Brain microvascular endothelial cell (primary cell): ENCODE measurements around the gene TEX2.

ENCODE experiments used
- DNase-seq: peaks from one replicate; pipeline ENCODE4 v3.0.0-alpha.2; 2020
- H3K27ac ChIP-seq: fragments of 250-450 bp; sonication (Bioruptor Pico); 2 replicates; pipeline ENCODE4 v1.5.1; 2020; ENCODE audit warnings: mild to moderate bottlenecking, moderate library complexity
- H3K27me3 ChIP-seq: fragments of 250-450 bp; sonication (Bioruptor Pico); replicated peaks from 2 replicates; pipeline ENCODE4 v1.5.1; 2020; ENCODE audit warnings: mild to moderate bottlenecking
- H3K36me3 ChIP-seq: fragments of 250-450 bp; sonication (Bioruptor Pico); replicated peaks from 2 replicates; pipeline ENCODE4 v1.5.1; 2020; ENCODE audit warnings: mild to moderate bottlenecking
- H3K4me3 ChIP-seq: 2 replicates; pipeline ENCODE4 v1.5.1; 2011; ENCODE audit warnings: low read depth, mild to moderate bottlenecking, control low read depth, low read length, moderate library complexity
- in situ Hi-C: cut with HindIII; loops from 2 replicates; pipeline ENCODE4 v1.10.0; 2017; ENCODE audit warnings: low sequenced_read_pairs, low pct_ligation_motif_present
- TF ChIP-seq, protein P1 (sequence below): IDR thresholded peaks from 2 replicates; pipeline ENCODE4 v1.5.1; 2011; ENCODE audit warnings: low read depth, mild to moderate bottlenecking, moderate library complexity, low read length, control low read depth, inconsistent platforms; ENCODE audit errors: missing control alignments

TEX2 gene

DNA sequence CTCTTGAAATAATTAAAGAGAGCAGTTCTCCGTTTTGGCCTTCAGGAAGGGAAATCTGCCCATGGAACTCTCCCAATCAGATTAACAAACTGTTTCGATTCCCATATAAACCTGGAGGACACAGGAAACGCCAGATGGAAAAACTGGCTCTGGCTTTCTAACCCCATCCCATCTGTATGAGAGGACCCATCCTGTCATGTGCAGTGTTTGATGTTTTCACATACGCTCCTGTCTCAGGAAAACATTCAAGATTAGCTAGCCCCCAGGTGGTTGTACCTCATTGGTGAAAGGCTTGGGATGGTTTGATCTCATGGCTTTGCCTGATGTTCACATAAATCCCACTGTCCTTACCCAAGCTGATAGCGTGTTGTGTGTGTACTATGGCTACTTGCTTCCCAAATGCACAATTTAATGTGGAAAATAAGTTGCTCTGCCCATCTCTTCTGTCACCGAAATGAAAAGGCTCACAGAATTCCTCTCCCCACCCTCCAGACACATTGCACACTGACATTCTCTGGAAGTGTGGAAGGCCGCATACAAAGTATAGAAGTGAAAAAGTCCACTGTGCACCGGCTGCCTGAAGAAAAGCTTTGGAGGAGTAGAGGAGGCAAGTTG, 114.9 kb downstream of the TEX2 start:
- Histone ChIP-seq H3K27ac (no peak overlapping the region), H3K36me3 (peaks cover 5% of the 10 kb centered on the region), H3K4me3 (no peak overlapping the region), H3K27me3 (no peaks in the 10 kb centered on the region)
- no peak for DNase-seq
- TF ChIP-seq, protein P1, sequence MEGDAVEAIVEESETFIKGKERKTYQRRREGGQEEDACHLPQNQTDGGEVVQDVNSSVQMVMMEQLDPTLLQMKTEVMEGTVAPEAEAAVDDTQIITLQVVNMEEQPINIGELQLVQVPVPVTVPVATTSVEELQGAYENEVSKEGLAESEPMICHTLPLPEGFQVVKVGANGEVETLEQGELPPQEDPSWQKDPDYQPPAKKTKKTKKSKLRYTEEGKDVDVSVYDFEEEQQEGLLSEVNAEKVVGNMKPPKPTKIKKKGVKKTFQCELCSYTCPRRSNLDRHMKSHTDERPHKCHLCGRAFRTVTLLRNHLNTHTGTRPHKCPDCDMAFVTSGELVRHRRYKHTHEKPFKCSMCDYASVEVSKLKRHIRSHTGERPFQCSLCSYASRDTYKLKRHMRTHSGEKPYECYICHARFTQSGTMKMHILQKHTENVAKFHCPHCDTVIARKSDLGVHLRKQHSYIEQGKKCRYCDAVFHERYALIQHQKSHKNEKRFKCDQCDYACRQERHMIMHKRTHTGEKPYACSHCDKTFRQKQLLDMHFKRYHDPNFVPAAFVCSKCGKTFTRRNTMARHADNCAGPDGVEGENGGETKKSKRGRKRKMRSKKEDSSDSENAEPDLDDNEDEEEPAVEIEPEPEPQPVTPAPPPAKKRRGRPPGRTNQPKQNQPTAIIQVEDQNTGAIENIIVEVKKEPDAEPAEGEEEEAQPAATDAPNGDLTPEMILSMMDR = no peak
- in situ Hi-C loops = no loop called here

DNA sequence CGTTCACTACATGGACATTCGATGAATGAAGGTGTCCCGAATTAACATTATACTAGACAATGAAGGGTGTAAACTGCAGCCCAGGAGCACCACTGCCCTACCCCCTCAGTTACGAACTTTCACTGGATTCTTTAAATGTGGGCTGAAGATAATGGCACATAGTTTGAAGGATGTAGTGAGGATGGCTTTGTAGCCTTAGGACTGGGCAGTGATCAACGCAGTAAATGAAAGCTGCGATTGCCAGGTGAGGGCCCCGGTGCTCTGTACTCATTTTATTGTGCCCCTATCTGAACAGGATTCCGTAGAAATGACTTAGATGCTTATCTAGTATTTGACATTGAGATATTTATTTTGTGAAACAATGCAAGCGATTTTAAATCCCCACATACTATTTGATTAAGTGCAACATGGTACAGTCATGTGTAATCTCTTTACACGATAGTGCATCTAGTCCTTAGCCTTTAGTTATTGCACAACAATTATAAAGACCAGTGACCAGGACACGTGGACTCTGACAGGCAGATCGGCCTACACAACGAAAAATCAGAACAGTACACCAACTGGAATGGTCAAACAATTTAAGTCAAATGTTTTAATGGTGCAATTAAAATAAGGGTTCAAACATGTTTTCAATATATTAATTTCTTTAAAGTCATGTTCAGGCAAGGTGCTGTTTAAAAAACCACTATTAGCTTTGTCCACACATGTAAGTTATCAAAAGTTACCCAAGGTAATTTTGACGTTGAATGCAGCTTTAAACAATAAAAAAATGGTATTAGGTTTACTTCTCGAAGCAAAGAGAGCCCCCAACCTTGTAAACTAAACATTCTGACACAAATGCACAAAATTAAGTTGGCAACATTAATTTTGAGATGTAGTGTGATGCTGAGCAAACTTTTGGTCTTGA, 115.7 kb downstream of the TEX2 start:
- H3K27ac ChIP-seq = no peak overlapping the region
- peaks cover 5% of the 10 kb centered on the region for H3K36me3 ChIP-seq
- TF ChIP-seq, protein P1 = no peak
- H3K4me3 ChIP-seq = peak overlapping the region; percentile 86
- no peaks in the 10 kb centered on the region for H3K27me3 ChIP-seq
- DNase-seq = no peak
- in situ Hi-C loops = no loop called here

DNA sequence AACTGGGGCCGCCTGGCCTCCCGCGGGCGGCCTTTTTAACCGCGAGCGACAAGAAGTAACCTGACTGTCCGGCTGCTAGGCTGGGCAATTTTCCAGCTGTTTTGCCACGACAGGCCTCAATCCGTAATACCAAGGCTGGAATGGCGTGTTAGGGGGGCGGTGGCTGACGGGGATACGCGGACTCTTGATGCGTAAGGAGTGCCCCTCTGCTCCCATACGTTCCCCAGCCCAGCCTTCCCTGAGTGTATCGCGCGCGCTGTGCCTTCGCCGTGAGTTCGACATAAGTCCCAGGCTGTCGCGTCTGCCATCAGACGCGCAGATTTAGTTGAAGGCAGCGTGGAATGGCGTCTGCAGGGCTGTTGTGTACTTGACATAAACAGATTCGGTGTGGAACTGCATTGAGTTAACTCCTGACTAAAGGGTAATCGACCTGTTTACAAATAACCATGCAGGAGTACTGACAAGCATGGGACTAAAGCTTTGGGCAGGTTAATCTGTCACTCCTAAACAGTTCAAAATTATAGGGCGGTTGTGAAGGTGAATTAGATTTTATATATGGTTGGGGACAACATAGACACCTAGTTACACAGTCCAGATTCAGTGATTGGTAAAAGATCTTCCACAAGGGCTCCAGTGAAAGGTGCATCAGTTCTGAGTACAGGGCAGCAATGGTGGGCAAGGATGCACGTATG, 116.5 kb downstream of the TEX2 start:
- Histone ChIP-seq H3K27ac (peak overlapping the region; percentile 88), H3K27me3 (no peaks in the 10 kb centered on the region), H3K4me3 (peak overlapping the region; percentile 86), H3K36me3 (peaks cover 5% of the 10 kb centered on the region)
- in situ Hi-C loops = no loop called here
- peak; percentile 56 for DNase-seq
- TF ChIP-seq, protein P1 = no peak

DNA sequence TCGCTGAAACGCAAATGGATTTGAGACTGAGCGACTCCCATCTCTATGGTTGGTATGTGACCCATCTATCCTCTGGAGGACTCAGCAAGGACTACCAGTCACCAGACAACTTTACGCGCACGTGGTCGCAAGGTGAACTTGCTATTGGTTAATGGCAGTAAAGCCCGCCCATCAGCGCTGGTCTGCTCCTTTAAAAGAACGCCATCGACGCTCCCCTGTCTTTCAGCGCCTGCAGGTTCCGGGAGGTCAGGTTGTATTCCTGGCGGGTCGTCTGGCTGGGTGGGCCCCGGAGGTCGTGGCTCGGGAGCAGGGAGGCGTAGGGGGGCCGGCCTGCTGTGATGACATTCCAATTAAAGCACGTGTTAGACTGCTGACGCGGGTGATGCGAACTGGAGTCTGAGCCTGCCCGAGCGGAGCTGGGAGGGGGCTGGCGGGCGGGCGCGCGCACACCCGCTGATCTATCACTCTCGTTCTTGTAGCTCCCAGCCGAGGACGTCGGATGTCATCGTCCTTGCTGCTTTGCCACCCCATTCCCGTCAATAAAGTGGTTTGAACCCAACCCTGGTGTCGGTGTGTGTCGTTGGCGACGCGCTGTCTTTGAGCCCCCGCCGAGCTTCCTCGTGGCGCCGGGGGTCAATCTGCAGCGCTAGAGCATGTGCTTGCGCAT, 117.2 kb downstream of the TEX2 start:
- peak; percentile 99 for DNase-seq
- TF ChIP-seq, protein P1 = no peak
- H3K27me3 ChIP-seq = no peaks in the 10 kb centered on the region
- H3K36me3 ChIP-seq = peaks cover 5% of the 10 kb centered on the region
- peak overlapping the region; percentile 88 for H3K27ac ChIP-seq
- peak overlapping the region; percentile 86 for H3K4me3 ChIP-seq
- in situ Hi-C loops = no loop called here

DNA sequence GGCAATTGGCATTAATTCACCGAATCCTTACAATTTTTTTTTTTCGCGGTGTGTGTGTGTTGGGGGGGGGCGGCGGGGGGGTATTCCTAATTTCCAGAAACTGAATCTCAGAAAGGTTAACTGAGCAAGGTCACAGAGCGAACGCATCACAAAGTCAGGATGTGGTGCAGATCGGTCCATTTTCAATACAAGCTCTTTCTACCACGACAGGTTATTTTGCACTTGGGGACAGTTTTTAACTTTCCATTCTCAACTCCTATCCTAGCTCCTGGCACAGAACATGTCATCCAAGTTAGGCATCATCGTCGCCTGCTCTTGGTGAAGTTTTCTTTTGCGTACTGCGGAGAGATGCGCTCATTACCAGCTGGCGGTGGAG, 117.7 kb downstream of the TEX2 start:
- no peak for DNase-seq
- Histone ChIP-seq H3K27me3 (no peaks in the 10 kb centered on the region), H3K36me3 (peaks cover 5% of the 10 kb centered on the region), H3K27ac (peak overlapping the region; percentile 88), H3K4me3 (peak overlapping the region; percentile 86)
- in situ Hi-C loops = no loop called here
- TF ChIP-seq, protein P1 = no peak
